HG02885 (cell line): Measurements from ENCODE around the gene LDLRAD4.
"Not testable (repeated sequence)": the region's sequence is repeated elsewhere in the genome, so short reads cannot be mapped to it uniquely, and the experiment has no call there.

Experiments used
- ATAC-seq: cut with Tn5 transposase; IDR thresholded peaks from one replicate; pipeline ENCODE4 v1.9.1; 2021; ENCODE audit warnings: mild to moderate bottlenecking; ENCODE audit not compliant: unreplicated experiment, poor library complexity

Gene LDLRAD4

DNA sequence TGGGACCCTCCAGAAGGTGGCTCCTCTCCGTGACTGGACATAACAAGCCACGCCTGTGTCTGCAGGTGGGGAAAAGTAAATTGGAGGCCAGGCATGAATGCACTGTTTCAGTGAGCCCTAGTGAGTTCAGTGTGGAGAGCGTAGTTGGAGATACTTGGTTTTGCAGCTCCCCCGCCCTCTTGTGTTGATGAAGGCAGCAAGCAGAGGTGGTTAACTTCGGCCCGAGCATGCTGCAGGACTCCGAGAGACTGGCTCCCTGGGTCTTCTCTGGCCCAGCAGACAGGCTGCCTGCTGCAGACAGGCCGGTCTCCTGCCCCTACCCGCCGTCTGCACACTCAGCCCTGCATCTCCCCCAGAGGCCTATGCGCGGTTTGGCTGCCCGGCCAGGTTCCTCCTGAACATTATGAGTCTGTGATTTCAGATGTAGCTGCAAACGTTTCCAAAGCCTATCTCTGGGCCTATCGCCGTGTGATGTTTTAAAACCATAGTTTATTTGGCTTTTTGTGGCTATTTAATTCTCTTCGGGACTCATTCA, 102.4 kb downstream of the LDLRAD4 start:
- ATAC-seq = no peak

- no peak for ATAC-seq
Measured at GRCh38 chr18:13321923-13322322, 103.4 kb downstream of the LDLRAD4 start.

- ATAC-seq = no peak
Measured at GRCh38 chr18:13323186-13323585, 104.6 kb downstream of the LDLRAD4 start.

DNA sequence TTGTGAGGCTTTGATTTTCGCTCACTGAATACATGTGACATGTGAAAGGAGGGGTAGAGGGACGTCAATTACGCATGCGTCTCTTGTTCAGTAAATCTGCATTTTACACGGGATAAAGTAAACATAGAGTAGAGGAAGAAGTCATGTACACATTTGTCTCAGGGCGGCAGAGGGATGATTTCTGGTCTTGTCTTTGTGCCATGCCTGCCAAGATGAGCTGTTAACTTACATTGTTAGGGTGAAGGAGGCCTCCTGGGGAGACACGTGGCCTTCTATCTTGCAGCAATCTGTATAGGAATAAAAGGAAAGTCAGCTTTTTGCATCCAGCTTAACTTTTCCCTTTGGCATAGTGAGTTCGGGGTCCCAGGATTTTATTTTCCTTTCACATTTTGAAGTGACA, 106.3 kb downstream of the LDLRAD4 start:
- no peak for ATAC-seq

DNA sequence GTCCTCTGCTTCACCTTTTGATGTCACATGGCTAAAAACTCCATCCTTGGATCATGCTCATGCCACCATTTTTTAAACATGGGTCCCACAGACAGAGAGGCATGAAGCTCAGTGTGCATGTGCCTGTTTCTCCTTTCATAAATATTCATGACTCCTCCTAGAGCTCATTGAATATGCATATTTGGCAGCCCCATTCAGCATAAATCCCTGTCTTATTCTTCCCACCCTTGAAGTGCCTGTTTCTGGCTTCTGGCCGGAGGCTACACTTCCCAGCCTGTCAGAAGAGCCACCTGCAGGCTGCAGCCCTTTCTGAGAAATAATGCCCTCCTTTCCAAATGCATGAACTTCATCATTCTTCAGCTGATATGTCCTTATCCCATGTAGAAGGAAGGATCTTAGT, 109.7 kb downstream of the LDLRAD4 start:
- ATAC-seq = no peak

GRCh38 chr18:13330996-13331395, 112.4 kb downstream of the LDLRAD4 start:
- no peak for ATAC-seq

GRCh38 chr18:13331846-13332245, 113.3 kb downstream of the LDLRAD4 start:
- ATAC-seq = no peak

GRCh38 chr18:13332874-13333273, 114.3 kb downstream of the LDLRAD4 start:
- ATAC-seq = no peak

GRCh38 chr18:13335903-13336302, 117.3 kb downstream of the LDLRAD4 start:
- no peak for ATAC-seq

DNA sequence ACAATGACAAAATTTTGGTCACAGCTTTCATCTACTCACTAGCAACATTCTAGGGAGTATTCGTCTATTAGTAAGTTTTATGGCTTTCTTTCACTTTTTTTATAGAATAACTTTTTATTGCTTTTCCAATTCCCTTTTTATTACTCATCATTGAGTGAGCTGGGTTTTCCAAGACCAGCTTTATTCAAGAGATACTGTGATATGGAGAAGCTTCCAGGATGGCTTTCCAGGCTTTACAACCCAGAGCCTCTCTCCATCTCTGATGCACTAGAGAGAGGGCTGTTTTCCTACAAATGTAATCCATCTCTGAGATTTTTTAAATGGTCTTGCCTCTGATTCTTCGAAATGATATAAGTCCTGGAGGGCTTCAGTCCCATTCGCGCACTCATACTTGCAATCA, 118.3 kb downstream of the LDLRAD4 start:
- ATAC-seq = no peak

DNA sequence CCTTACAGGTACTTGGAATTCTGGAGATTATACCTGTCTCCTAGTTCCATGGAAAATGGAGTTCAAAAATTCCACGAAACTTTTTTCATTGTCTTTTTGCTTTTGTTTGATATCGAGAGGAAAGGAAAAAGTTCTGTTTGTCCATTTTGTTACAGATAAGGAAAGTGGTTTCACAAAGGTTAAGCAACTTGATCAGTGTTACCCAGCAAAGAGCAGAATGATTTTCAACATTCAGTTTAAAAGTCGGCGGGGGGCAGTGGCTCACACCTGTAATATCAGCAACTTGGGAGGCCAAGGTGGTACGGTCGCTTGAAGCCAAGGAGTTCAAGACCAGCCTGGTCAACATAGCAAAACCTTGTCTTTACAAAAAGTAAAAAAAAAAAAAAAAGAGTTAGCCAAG, 118.8 kb downstream of the LDLRAD4 start:
- ATAC-seq = no peak

DNA sequence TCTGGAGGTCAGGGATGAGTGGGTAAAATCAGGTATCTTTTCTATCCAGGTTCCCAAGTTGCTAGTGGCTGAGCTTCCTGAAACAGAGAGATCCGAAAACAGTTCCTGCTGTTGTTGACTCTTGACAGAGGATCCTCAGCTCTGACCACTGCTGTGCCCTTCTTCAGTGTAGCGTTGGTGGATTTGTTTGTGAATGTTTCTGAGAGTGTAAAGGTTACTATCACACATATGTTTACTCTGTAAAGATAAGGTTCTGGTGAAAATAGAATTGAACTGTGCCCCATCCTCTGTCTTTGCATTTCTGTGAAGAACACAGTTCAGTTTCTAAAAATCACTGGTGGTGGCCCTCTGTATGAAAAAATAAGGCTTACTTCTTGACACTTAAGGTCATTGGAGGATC, 119.8 kb downstream of the LDLRAD4 start:
- no peak for ATAC-seq

GRCh38 chr18:13339653-13340052, 121.1 kb downstream of the LDLRAD4 start:
- ATAC-seq = no peak

DNA sequence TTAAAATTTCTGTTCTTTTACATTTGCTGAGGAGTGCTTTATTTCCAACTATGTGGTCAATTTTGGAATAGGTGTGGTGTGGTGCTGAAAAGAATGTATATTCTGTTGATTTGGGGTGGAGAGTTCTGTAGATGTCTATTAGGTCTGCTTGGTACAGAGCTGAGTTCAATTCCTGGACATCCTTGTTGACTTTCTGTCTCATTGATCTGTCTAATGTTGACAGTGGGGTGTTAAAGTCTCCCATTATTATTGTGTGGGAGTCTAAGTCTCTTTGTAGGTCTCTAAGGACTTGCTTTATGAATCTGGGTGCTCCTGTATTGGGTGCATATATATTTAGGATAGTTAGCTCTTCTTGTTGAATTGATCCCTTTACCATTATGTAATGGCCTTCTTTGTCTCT, 127.9 kb downstream of the LDLRAD4 start:
- ATAC-seq = not testable (repeated sequence)

DNA sequence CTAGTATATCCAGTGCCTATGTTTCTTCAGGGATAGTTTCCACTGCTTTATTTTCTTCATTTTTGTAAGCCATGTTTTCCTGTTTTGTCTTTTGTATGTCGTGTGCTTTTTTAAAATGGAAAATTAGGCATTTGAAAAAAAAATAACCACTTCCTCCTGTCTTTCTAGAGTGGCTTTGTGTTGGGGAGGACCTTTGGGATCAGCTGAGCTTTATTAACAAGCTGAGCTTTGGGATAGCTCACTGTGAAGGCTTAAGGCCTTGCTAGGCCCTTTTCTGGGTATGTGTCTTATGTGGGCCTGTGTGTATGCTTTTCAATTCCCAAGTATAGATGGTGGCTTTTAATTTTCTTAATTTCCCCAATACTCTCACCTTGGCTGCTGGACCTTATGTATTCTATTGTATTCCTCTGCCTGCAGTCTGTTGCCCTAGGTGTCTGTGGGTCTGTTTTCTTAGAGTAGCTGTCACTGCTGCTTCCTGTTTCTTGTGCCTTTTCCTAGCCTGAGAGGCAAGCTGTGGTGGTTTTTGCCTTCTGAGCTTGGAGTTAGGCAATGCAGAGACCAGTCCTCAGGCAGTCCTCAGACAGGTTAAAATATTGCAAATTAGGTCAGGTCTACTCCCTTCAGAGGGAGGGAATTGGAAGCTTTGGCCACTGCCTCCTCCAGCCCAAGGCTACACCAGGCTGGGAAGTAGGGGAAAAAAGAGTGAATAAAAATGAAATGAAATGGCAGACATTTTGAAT, 134.7 kb downstream of the LDLRAD4 start:
- no peak for ATAC-seq

GRCh38 chr18:13354402-13354801, 135.8 kb downstream of the LDLRAD4 start:
- ATAC-seq = no peak

- no peak for ATAC-seq
Measured at GRCh38 chr18:13356032-13356431, 137.5 kb downstream of the LDLRAD4 start.

DNA sequence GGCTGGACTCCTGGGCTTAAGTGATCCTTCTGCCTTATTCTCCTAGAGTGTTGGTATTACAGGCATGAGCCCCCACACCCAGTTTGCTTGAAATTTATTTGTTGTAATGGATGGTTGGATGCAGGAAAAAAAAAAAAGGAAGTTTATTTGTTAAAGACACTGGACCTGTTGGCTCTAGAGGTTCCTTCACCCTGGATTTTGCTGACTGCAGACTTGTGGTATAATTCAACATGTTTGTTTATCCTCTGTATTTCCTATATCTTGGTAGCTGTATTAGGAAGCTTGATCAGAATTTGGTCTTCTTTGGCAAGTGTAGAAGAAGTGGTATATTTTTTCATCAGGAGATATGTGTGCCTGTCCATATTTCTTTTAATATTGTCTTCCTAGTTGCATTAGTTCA, 138.7 kb downstream of the LDLRAD4 start:
- ATAC-seq = no peak

GRCh38 chr18:13359210-13359609, 140.7 kb downstream of the LDLRAD4 start:
- peak; percentile 72 for ATAC-seq

DNA sequence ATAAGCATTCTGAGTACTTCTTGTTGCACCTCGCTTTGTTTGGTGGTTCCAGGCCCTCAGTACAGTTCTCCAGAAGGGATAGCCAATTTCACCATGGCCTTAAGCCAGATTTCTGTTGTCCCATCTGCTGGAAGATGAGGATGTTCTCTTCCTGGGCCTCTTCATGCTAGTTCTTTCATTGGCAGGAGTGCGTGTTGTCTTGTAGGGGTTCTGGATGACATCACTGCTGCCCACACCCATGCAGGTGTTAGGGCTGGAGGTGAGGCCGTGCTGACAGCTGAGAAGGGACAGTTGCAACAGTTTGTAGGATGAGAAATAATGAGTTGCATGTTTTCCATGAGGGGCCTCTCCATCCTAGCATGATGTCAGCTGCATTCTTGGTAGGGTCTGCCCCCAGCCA, 142.9 kb downstream of the LDLRAD4 start:
- no peak for ATAC-seq

GRCh38 chr18:13362051-13362450, 143.5 kb downstream of the LDLRAD4 start:
- no peak for ATAC-seq

GRCh38 chr18:13362607-13363006, 144.0 kb downstream of the LDLRAD4 start:
- no peak for ATAC-seq
